ENCODE data around the gene RIMS4. TPM values are rescaled to one million over a fixed set of nuclear protein-coding genes. Genes with fewer than 3 reads are reported as not detected.
A peak's percentile ranks its signal among the peaks of the same experiment; 100 is the strongest.

Gene RIMS4
- total and polyA plus RNA-seq, 9 of the 15 experiments (the other 6 are each of a cell fraction or from before 2014, with no cell fraction given): 0.04 TPM; not detected in 8

- Histone ChIP-seq H3K27ac (ENCODE audit: extremely low read depth, low read depth, low read length) (no peak overlapping the region), H3K4me2 (ENCODE audit: insufficient read depth, low read length) (no peak overlapping the region), H2AFZ (ENCODE audit: low read depth, low read length) (no peak overlapping the region), H4K20me1 (replicated peaks; ENCODE audit: control insufficient read depth, insufficient read depth, low read length) (no peaks in the 10 kb centered on the region), H3K9ac (ENCODE audit: insufficient read depth in 1 of 2, low read depth in 2 of 2, low read length in 2 of 2) (no peak overlapping the region; a peak in 1 of 4 replicates), H3K4me1 (replicated peaks in 1 of 2; ENCODE audit: control insufficient read depth in 2 of 2, insufficient read depth in 2 of 2, low read length in 2 of 2) (no peaks in the 10 kb centered on the region; a peak in 1 of 5 replicates), H3K36me3 (ENCODE audit: control insufficient read depth, insufficient read depth, low read length) (no peaks in the 10 kb centered on the region), H3K9me3 (replicated peaks; ENCODE audit: control insufficient read depth, insufficient read depth, low read depth, low read length) (no peaks in the 10 kb centered on the region; the same call in 1 of the 2 replicates), H3K9me1 (ENCODE audit: control insufficient read depth, insufficient read depth, low read length) (no peaks in the 10 kb centered on the region), H3K79me2 (ENCODE audit: control insufficient read depth, insufficient read depth, low read length) (no peaks in the 10 kb centered on the region), H3K4me3 (no peak overlapping the region), H3K27me3 (ENCODE audit: control insufficient read depth in 2 of 2, insufficient read depth in 2 of 2, low read length in 2 of 2) (no peaks in the 10 kb centered on the region)
- intact Hi-C loops (cut with micrococcal nuclease): no loop called here
- FAIRE-seq (no peak), ATAC-seq (no peak), DNase-seq (ENCODE audit: extremely low read depth in 1 of 4, low spot score in 3 of 4) (no peak)
- CTCF ChIA-PET (ENCODE audit: low intra/inter-chr PET ratio): no interaction called here
- TF ChIP-seq SMARCB1 (IDR thresholded peaks at IDR 0.05; ENCODE audit: insufficient read length, low read depth): no peak
- no TSS peak for BruUV-seq (replicated peaks)
- in situ Hi-C loops (cut with MboI): loop anchor here (5.0 to 10.0 kb wide), 2 partner anchors 53 to 125 kb away; no protein-coding TSS in a partner anchor
- POLR2A ChIA-PET: no interaction called here
- WGBS (ENCODE audit: insufficient coverage, low coverage, missing lambda C conversion rate): 11% methylated on average over 2 of the region's 2 CpGs
These were observed 70.4 kb downstream of the RIMS4 start for GRCh38 chr20:44739942-44740341.

- H3K27me3 ChIP-seq (ENCODE audit: control insufficient read depth in 2 of 2, insufficient read depth in 2 of 2, low read length in 2 of 2): no peaks in the 10 kb centered on the region; a peak in 1 of 5 replicates
- no peaks in the 10 kb centered on the region for H3K79me2 ChIP-seq (ENCODE audit: control insufficient read depth, insufficient read depth, low read length)
- no peaks in the 10 kb centered on the region; the same call in 1 of the 2 replicates for H3K9me3 ChIP-seq (replicated peaks; ENCODE audit: control insufficient read depth, insufficient read depth, low read depth, low read length)
- no peaks in the 10 kb centered on the region; a peak in 1 of 5 replicates for H3K4me1 ChIP-seq (replicated peaks in 1 of 2; ENCODE audit: control insufficient read depth in 2 of 2, insufficient read depth in 2 of 2, low read length in 2 of 2)
- no peaks in the 10 kb centered on the region for H4K20me1 ChIP-seq (replicated peaks; ENCODE audit: control insufficient read depth, insufficient read depth, low read length)
- CTCF ChIA-PET (ENCODE audit: low intra/inter-chr PET ratio): no interaction called here
- no peak overlapping the region for H3K9ac ChIP-seq (ENCODE audit: insufficient read depth in 1 of 2, low read depth in 2 of 2, low read length in 2 of 2)
- H3K9me1 ChIP-seq (ENCODE audit: control insufficient read depth, insufficient read depth, low read length): no peaks in the 10 kb centered on the region
- no peak overlapping the region for H3K4me3 ChIP-seq
- in situ Hi-C loops (cut with MboI): no loop called here
- 26% methylated on average over 7 of the region's 7 CpGs for WGBS (ENCODE audit: insufficient coverage, low coverage, missing lambda C conversion rate)
- ATAC-seq (peak; percentile 91), FAIRE-seq (peak; percentile 99), DNase-seq (ENCODE audit: extremely low read depth in 1 of 4, low spot score in 3 of 4) (peak; percentile 81 to 88 (median 87))
- POLR2A ChIA-PET: interaction anchor here (0.6 kb wide), 2 partner anchors 66 to 1144 kb away, joined by 3 read pairs; no protein-coding TSS in a partner anchor
- intact Hi-C loops (cut with micrococcal nuclease): no loop called here
- peak overlapping the region; percentile 62 for H3K4me2 ChIP-seq (ENCODE audit: insufficient read depth, low read length)
- no peaks in the 10 kb centered on the region for H3K36me3 ChIP-seq (ENCODE audit: control insufficient read depth, insufficient read depth, low read length)
- H3K27ac ChIP-seq (ENCODE audit: extremely low read depth, low read depth, low read length): no peak overlapping the region
- H2AFZ ChIP-seq (ENCODE audit: low read depth, low read length): peak overlapping the region; percentile 35
- BruUV-seq (replicated peaks): no TSS peak
- TF ChIP-seq ZNF316 (IDR thresholded peaks at IDR 0.05) (no peak), ZBTB26 (CRISPR knock-in tag; IDR thresholded peaks at IDR 0.05) (no peak), SETDB1 (IDR thresholded peaks at IDR 0.05; ENCODE audit: low read length) (no peak), NR2F6 (CRISPR knock-in tag; IDR thresholded peaks at IDR 0.05) (no peak), TEAD4 (IDR thresholded peaks at IDR 0.05; ENCODE audit: low read length) (peak; percentile 30; the same call in 1 of the 2 replicates), TEAD4 (CRISPR knock-in tag; IDR thresholded peaks at IDR 0.05; ENCODE audit: borderline replicate concordance) (no peak), HCFC1 (IDR thresholded peaks at IDR 0.05; ENCODE audit: low read depth, low read length) (peak; percentile 93), PKNOX1 (IDR thresholded peaks at IDR 0.05) (peak; percentile 83), TFE3 (CRISPR knock-in tag; IDR thresholded peaks at IDR 0.05) (peak; percentile 78), CTBP1 (IDR thresholded peaks at IDR 0.05; ENCODE audit: borderline replicate concordance) (no peak), E2F3 (CRISPR knock-in tag; IDR thresholded peaks at IDR 0.05) (no peak), ZNF175 (CRISPR knock-in tag; IDR thresholded peaks at IDR 0.05; ENCODE audit: low read depth) (no peak)
These were observed 71.4 kb downstream of the RIMS4 start for GRCh38 chr20:44738813-44739477.
